Measurements from ENCODE around the gene ATG4A. TPM values are rescaled to one million over a fixed set of nuclear protein-coding genes. Genes with fewer than 3 reads are reported as not detected.

ATG4A gene
- total and polyA plus RNA-seq, 2 donors (not counting 3 experiments of a cell fraction or from before 2014, with no cell fraction given) = 13.2 to 28.7 TPM

GRCh38 chrX:108160309-108160708, 68.7 kb downstream of the ATG4A start:
- Histone ChIP-seq H3K4me2 (ENCODE audit: insufficient read depth, low read length) (no peak overlapping the region), H3K79me2 (ENCODE audit: control insufficient read depth, insufficient read depth, low read length) (no peaks in the 10 kb centered on the region), H3K27ac (ENCODE audit: insufficient read depth, low read depth, low read length) (no peak overlapping the region), H3K36me3 (ENCODE audit: control insufficient read depth in 2 of 2, extremely low read depth in 1 of 2, insufficient read depth in 2 of 2, low read length in 2 of 2) (no peaks in the 10 kb centered on the region), H3K4me1 (ENCODE audit: control insufficient read depth, extremely low read depth, insufficient read depth, low read length) (no peaks in the 10 kb centered on the region), H4K20me1 (replicated peaks; ENCODE audit: control insufficient read depth, extremely low read depth, insufficient read depth, low read length) (no peaks in the 10 kb centered on the region), H3K9me3 (replicated peaks; ENCODE audit: control insufficient read depth, insufficient read depth, low read length) (no peaks in the 10 kb centered on the region), H3K27me3 (ENCODE audit: control insufficient read depth in 2 of 2, insufficient read depth in 2 of 2, low read length in 2 of 2) (no peaks in the 10 kb centered on the region), H2AFZ (ENCODE audit: low read depth, low read length) (no peak overlapping the region), H3K9ac (replicated peaks; ENCODE audit: extremely low read depth, insufficient read depth, low read length) (no peak overlapping the region), H3K9me1 (replicated peaks; ENCODE audit: control insufficient read depth, extremely low read depth, insufficient read depth, low read length) (no peaks in the 10 kb centered on the region), H3K4me3 (replicated peaks in 1 of 3; ENCODE audit: insufficient read depth in 1 of 3, low read depth in 1 of 3, low read length in 3 of 3) (no peak overlapping the region)
- no peak for TF ChIP-seq POLR2AphosphoS5 (IDR thresholded peaks at IDR 0.05; ENCODE audit: insufficient read depth, low read depth, low read length)
- no peak for TF ChIP-seq MAX (IDR thresholded peaks at IDR 0.05; ENCODE audit: insufficient read depth, insufficient read length)
- no peak for TF ChIP-seq GATA2 (IDR thresholded peaks at IDR 0.05; ENCODE audit: insufficient read depth, insufficient read length, low read depth, low read length)
- no peak for TF ChIP-seq POLR2A (IDR thresholded peaks at IDR 0.05; ENCODE audit: low read depth, low read length)
- no peak for TF ChIP-seq FOS (IDR thresholded peaks at IDR 0.05; ENCODE audit: borderline replicate concordance, insufficient read depth, low read length)
- TF ChIP-seq EZH2 (IDR thresholded peaks at IDR 0.05; ENCODE audit: borderline replicate concordance, low read depth, low read length, severe bottlenecking) = no peak
- no peak for TF ChIP-seq CTCF (IDR thresholded peaks at IDR 0.05; ENCODE audit: extremely low read depth in 1 of 2, insufficient read depth in 1 of 2, low read depth in 1 of 2, low read length in 2 of 2)
- TF ChIP-seq MYC (IDR thresholded peaks at IDR 0.05; ENCODE audit: low read depth, low read length) = no peak
- TF ChIP-seq JUN (IDR thresholded peaks at IDR 0.05; ENCODE audit: borderline replicate concordance, insufficient read depth, insufficient read length, low read depth) = no peak
- no peak for FAIRE-seq
- intact Hi-C loops (cut with micrococcal nuclease) (no loop called here), dilution Hi-C loops (cut with MboI; ENCODE audit: extremely low pct_ligation_motif_present, low sequenced_read_pairs) (no loop called here)
- no peak for DNase-seq (ENCODE audit: low read depth, low spot score)
- BruUV-seq (replicated peaks) = no TSS peak
- CTCF ChIA-PET = no interaction called here
- POLR2A ChIA-PET = no interaction called here
